ENCODE results near the gene KDM6B.

The KDM6B gene

DNA sequence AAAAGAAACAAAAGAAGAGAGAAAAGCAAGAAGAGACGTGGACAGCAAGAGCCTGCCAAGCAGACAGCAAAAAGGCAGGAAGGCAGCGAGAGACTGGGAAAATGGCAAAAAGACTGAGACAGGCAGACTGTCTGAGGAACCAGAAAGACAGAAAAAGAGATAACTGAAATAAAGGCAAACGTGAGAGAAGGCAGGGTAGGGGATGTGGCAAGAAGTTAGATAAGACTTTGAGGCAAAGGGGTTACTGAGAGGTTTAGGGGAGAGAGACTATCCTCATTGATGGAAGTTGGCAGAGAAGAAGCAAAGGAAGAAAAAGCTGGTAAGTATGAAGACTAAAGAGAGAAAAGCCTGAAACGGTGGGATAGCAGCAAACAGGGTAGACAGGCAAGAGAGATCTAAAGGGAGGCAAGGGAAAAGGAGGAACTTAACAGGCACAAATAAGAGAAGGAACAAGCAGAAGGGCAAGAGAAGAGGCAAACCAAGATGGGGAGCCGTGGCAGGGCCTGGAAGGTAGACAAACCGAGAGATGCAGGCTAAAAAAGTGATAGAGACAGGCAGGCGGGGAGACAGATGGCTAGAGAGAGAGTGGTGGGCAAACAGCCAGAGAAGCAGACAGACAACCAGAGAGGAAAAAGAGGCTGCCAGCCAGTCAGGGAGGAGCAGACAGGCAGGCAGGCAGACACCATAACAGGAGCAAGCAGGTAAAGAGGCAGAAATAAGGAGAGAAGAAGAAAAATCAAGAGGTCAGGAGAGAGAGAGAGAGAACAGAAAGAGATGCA lies 47.4 kb downstream of the KDM6B start:
- H3K27me3 Mint-ChIP-seq, result no peaks in the 10 kb centered on the region
- no peak for ATAC-seq (replicated peaks)
- H3K9me3 Mint-ChIP-seq, result no peaks in the 10 kb centered on the region
- H3K27ac Mint-ChIP-seq, result no peak overlapping the region
- H3K36me3 Mint-ChIP-seq, result peaks cover 2 to 7% of the 10 kb centered on the region in 2 donors
- peaks cover 6 to 10% of the 10 kb centered on the region in 2 donors for H3K4me1 Mint-ChIP-seq
- no peak overlapping the region for H3K4me3 Mint-ChIP-seq
- no peak for DNase-seq

DNA sequence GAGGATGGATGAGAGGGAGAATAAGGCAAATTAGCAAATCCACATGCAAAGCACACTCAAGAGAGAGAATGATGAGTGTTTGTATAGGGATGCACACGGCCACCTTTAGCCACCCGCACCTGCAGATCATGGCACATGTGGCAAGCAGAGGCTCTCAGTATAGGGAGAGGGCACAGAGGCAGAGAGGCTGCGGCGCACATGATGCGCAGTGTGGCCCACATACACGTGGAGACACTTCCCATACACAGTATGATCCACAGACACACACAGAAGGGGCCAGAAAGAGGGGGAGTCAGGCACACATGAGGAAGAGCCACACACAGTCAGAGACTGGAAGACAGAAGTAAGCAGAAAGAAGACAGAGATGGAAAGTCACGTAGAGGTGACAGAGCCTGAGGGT lies 48.1 kb downstream of the KDM6B start:
- DNase-seq (no peak), ATAC-seq (replicated peaks) (no peak)
- Mint-ChIP-seq H3K27ac (no peak overlapping the region), H3K4me3 (no peak overlapping the region), H3K27me3 (no peaks in the 10 kb centered on the region), H3K9me3 (no peaks in the 10 kb centered on the region), H3K4me1 (peaks cover 8 to 9% of the 10 kb centered on the region in 2 donors), H3K36me3 (peaks cover 2 to 7% of the 10 kb centered on the region in 2 donors)

DNA sequence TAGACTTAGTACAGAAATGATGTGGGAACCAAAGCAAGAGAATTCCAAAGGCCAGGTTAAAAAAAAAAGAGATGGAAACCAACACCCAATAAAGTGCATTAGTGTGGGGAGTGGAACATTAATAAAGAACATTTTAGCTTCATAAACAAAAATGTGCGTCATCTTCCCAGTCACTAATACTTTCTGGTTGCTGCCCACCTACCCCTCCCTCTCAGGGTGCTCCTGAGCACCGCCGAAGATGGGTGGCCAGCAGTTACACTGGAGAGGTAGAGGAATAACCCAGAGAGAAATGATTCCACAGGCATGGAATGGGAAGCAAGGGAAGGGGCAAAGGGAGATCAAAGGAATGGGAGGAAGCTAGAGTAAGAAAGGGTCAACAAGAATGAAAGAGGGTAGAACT lies 48.6 kb downstream of the KDM6B start:
- Mint-ChIP-seq H3K36me3 (peaks cover 0 to 7% of the 10 kb centered on the region in 2 donors), H3K9me3 (no peaks in the 10 kb centered on the region), H3K27me3 (no peaks in the 10 kb centered on the region), H3K4me1 (peaks cover 8 to 9% of the 10 kb centered on the region in 2 donors), H3K4me3 (no peak overlapping the region), H3K27ac (no peak overlapping the region)
- DNase-seq, result no peak
- no peak for ATAC-seq (replicated peaks)
